ENCODE measurements around the gene LOC101059915.
"Not testable (repeated sequence)": the region's sequence is repeated elsewhere in the genome, so short reads cannot be mapped to it uniquely, and the experiment has no call there.

LOC101059915 gene

DNA sequence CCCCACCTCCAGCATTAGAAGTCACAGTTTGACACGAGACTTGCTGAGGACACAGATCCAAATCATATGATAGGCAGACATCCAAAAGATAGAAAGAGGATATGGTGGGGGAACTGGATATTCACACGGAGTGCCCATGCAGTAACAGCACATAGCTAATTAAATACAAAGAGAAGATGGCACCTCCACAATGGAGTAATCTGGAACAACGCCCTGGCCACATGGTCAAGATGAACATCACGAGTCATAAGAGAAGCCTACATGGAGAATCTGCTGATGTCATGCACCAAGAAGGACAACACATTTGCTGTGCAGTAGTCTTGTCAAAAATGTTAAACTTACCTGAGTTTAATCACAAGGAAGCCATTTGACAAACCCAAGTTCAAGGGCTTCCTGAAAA lies 10.1 kb upstream of the LOC101059915 start:
- Mint-ChIP-seq H3K4me1 (peaks cover under 1 to 5% (median 2%) of the 10 kb centered on the region in 3 donors), H3K27ac (peak overlapping the region in 1 of 6 donors; percentile 23), H3K36me3 (no peaks in the 10 kb centered on the region), H3K9me3 (no peaks in the 10 kb centered on the region), H3K4me3 (peak overlapping the region in 1 of 8 donors; percentile 5), H3K27me3 (peaks cover 0 to 14% (median 1%) of the 10 kb centered on the region in 3 donors)
- DNase-seq (no peak), ATAC-seq (ENCODE audit: low read depth in 2 of 2) (no peak)

DNA sequence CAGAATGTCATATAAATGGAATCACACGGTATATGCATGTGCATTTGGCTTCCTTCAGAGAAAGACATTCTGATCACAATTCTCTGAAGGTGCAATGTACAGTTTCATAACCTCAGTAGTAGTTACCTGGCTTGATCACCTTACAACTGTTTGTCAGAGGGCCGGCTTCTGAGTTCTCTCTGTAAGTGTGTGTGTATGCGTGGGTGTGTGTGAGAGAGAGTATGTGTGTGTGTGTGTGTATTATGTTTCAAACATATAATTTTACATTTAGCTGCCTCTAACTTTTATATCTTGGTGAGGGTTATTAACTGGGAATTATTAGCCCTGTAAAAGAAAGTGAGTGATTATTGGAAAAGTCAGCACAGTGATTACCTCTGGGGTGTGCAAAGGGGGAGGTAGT lies 8.0 kb upstream of the LOC101059915 start:
- Mint-ChIP-seq H3K4me3 (no peak overlapping the region), H3K27ac (no peak overlapping the region)

DNA sequence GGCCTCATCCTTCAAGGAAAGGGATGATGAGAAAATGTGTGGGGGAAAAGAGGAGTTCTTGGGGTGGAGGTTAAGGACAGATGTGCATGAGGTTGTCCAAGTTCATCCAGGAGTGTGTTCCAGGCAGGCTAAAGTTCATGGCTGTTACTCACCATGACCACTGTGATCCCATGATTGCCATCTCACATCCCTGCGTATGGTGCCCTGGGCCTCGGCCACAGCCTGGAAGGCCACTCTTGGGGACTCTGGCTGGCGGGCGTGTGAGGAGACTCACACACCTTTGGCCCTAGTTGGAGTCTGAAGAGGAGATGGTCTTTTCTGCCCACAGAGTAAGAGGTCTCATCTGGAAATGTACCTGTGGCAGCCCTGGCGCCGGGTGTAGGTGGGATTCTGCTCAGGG lies 7.4 kb upstream of the LOC101059915 start:
- Mint-ChIP-seq H3K4me3 (no peak overlapping the region), H3K27me3 (peaks cover 0 to 19% (median 7%) of the 10 kb centered on the region in 3 donors), H3K9me3 (no peaks in the 10 kb centered on the region), H3K4me1 (peaks cover 0 to 15% (median 8%) of the 10 kb centered on the region in 3 donors), H3K36me3 (no peaks in the 10 kb centered on the region), H3K27ac (no peak overlapping the region)
- DNase-seq, result no peak
- no peak for ATAC-seq (ENCODE audit: low read depth in 2 of 2)

More for the DNA sequence above, 8.0 kb upstream of the LOC101059915 start:
- Mint-ChIP-seq H3K4me1 (peaks cover 0 to 15% (median 8%) of the 10 kb centered on the region in 3 donors), H3K27me3 (peaks cover 0 to 19% (median 7%) of the 10 kb centered on the region in 3 donors), H3K36me3 (no peaks in the 10 kb centered on the region), H3K9me3 (no peaks in the 10 kb centered on the region)
- ATAC-seq (ENCODE audit: low read depth in 2 of 2) (no peak), DNase-seq (no peak)

DNA sequence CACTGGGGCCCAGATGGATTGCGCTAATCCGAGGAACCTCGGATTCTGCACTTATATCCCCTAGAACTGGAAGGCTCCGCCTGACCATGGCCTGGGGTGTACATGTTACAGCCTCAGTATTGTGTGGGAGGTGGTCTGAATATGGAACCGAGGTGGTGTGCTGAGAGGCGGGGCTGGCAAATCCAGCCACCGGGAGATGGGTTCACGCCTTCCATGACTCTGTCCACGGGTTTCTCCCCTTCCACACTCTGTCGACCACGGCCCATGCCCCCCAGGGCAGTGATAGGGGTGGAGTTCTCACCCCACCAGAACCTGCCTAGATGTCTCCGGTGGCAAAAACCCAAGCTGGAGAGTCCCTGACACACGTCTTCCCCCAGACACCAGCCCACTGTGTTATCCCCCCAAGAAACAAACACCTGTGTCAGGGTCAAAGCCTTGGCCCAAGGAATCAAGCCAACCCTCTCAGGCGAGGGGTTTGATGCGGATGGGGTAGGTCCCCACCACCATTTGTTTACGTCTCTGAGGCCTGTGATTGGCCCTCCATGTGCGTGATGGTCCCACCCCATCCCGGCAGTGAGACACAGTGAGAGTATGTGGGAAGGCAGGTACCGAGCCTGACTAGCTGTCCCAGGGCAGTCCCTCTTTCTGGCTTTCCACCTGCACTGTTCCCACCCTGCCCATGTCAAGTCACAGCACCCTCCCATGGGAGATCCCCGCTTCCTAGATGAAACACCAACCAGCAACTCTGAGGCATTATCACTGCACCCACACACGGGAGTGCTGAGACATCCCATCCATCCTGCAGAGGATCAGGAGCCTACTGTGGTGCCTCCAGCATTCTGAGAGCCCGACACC lies 6.6 kb upstream of the LOC101059915 start:
- no peak for ATAC-seq (ENCODE audit: low read depth in 2 of 2)

DNA sequence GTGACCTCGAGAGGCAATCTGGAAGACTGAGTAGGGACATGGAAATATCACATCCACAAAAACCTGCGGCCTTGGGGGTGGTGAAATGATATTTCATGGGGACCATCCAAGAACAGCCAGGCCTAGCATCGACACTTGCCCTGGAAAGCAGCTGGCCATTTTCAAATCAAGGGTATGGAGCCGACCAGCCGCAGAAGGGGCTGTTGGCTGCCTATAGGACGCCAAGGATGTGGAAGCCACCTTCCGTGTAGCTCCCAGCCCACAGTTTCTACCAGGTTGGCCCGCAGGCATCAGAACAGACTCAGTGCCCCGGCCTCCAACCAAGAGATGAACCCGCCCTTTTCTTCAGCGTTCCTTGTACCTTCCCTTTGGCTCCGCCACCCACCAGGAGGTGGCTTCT lies 5.4 kb upstream of the LOC101059915 start:
- no peak for DNase-seq
- ATAC-seq (ENCODE audit: low read depth in 2 of 2), result no peak
- no peaks in the 10 kb centered on the region for H3K9me3 Mint-ChIP-seq
- peak overlapping the region in 1 of 8 donors; percentile 1 for H3K4me3 Mint-ChIP-seq
- H3K27ac Mint-ChIP-seq, result no peak overlapping the region
- H3K36me3 Mint-ChIP-seq, result no peaks in the 10 kb centered on the region
- peaks cover 0 to 15% (median 8%) of the 10 kb centered on the region in 3 donors for H3K4me1 Mint-ChIP-seq
- H3K27me3 Mint-ChIP-seq, result peaks cover 0 to 12% (median 7%) of the 10 kb centered on the region in 3 donors

More for the DNA sequence above, 6.6 kb upstream of the LOC101059915 start:
- peaks cover 0 to 15% (median 8%) of the 10 kb centered on the region in 3 donors for H3K4me1 Mint-ChIP-seq
- H3K36me3 Mint-ChIP-seq, result no peaks in the 10 kb centered on the region
- DNase-seq, result no peak
- H3K4me3 Mint-ChIP-seq, result no peak overlapping the region
- no peaks in the 10 kb centered on the region for H3K9me3 Mint-ChIP-seq
- H3K27me3 Mint-ChIP-seq, result peaks cover 0 to 19% (median 7%) of the 10 kb centered on the region in 3 donors
- no peak overlapping the region for H3K27ac Mint-ChIP-seq

DNA sequence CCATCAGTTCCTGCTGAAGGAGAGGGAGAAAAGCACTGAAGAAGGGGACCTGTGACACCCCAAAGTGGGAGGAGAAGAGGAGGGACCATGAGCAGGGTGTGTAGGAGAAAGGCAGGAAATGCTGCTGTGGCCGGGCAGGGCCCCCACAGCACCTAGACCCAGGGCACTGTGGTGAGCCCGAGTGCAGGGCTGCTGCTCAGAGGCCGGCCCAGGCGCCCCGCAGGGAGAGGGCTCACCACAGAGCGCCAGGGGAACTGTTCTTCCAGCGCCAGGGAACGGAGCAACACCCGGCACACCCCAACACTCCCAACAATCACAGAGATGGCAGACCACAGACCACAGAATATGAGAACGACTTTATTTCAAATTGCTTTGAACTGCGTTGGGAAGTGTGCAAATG lies 4.7 kb upstream of the LOC101059915 start:
- not testable (repeated sequence) for H3K36me3 Mint-ChIP-seq; ATAC-seq (ENCODE audit: low read depth in 2 of 2); DNase-seq; H3K27me3 Mint-ChIP-seq; H3K9me3 Mint-ChIP-seq
- Mint-ChIP-seq H3K27ac (peak overlapping the region in 1 of 6 donors; percentile 74), H3K4me3 (peak overlapping the region in 1 of 8 donors; percentile 22), H3K4me1 (peaks cover 0 to 15% (median 8%) of the 10 kb centered on the region in 3 donors)

DNA sequence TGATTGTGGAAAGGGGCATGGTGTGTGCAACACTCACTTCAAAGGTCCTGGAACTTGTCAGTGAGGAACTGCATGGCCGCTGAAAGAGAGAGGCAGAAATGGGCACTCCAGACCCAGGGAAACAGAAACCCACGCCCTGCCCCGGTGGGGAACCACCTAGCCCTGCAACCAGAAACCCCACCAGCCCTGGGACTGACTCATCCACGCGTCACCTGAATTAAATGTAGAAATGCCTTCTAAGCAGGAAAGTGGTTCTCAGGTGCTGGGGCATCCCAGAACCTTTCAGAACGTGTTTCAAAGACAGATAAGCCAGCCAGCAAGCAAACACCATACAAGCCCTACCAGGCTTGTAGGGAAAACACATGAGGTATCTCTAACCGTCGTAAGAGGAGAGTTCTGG lies 4.1 kb upstream of the LOC101059915 start:
- peak overlapping the region in 1 of 6 donors; percentile 34 for H3K27ac Mint-ChIP-seq
- peaks cover 0 to 15% (median 8%) of the 10 kb centered on the region in 3 donors for H3K4me1 Mint-ChIP-seq
- not testable (repeated sequence) for ATAC-seq (ENCODE audit: low read depth in 2 of 2); H3K9me3 Mint-ChIP-seq; H3K4me3 Mint-ChIP-seq; DNase-seq; H3K27me3 Mint-ChIP-seq; H3K36me3 Mint-ChIP-seq

DNA sequence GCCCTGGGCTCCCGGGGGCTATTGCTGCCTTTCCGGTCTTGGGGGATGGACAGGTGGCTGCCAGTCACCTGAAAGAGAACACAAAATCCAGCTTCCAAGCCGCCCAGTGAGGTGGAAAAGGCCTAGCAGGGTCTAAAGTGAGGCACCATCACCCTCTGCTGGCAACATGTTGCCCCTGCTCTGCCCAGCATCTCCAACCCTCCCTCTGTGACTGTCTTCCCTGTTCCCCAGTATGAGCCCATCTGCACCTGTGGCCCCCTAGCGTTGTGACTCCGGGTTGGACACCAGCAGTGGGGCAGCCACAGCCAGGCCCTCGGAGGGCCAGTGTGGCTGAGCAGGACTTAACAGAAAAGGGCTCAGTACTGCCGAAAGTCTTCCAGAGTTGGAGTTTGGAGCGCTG lies 3.1 kb upstream of the LOC101059915 start:
- not testable (repeated sequence) for H3K27ac Mint-ChIP-seq
- peak in 1 of 2 donors; percentile 50 for ATAC-seq (ENCODE audit: low read depth in 2 of 2)

DNA sequence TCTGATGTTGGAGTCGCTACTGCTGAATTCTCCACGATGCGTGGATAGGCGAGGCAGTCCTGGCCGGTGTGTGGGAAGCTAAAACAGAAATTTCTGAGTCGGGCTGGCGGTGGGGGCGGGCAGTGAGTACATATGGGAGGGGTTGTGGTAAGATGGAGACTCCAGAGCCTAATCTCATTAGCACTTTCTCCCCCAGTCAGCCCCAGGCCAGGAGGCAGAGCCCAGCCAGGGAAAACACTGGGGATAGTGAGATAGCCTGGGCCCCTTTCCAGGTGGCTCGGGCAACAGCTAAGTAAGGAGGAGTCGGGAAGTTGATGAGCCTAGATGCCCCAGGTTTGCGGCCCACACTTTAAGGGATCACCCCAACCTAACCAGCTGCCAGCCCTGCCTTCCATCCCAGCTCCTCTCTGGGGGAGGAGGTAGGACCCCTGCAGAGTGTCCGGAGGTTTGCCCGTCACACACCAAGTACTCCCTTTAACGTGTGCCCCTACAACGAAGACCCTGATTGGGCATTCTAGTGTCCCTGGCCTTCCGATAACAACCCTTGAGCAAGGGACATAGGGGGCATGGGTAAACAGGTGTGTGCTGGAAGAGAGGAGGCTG lies 2.4 kb upstream of the LOC101059915 start:
- ATAC-seq (ENCODE audit: low read depth in 2 of 2), result no peak
- Mint-ChIP-seq H3K36me3 (no peaks in the 10 kb centered on the region), H3K27ac (no peak overlapping the region), H3K9me3 (no peaks in the 10 kb centered on the region), H3K4me1 (peaks cover 0 to 15% (median 8%) of the 10 kb centered on the region in 3 donors), H3K4me3 (no peak overlapping the region), H3K27me3 (peaks cover 0 to 11% (median 8%) of the 10 kb centered on the region in 3 donors)
- no peak for DNase-seq

More for the DNA sequence above, 3.1 kb upstream of the LOC101059915 start:
- not testable (repeated sequence) for DNase-seq, H3K4me3 Mint-ChIP-seq, H3K27me3 Mint-ChIP-seq, H3K9me3 Mint-ChIP-seq, H3K36me3 Mint-ChIP-seq
- peaks cover 0 to 15% (median 8%) of the 10 kb centered on the region in 3 donors for H3K4me1 Mint-ChIP-seq

DNA sequence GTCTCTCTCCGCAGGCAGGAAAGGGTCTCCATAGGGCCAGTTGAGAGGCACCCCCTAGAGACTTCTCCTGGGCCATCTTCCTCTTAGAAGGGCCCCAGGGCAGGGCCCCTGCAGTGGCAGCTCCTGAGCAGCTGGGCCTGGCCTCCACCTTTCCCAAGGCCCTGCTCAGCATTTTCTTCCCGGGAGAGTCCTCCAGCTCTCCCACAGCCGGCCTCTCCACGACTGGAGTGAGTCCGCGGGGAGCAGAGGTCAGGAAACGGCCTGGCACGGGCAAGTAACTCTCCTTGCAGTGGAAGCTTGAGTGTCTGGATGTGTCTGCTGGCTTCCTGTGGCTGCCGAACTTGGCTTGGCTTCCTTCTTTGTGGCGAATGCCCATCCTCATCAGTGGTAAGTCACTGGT lies 1.6 kb upstream of the LOC101059915 start:
- DNase-seq (no peak), ATAC-seq (ENCODE audit: low read depth in 2 of 2) (no peak)
- Mint-ChIP-seq H3K27me3 (peaks cover 4 to 16% (median 8%) of the 10 kb centered on the region in 3 donors), H3K36me3 (no peaks in the 10 kb centered on the region), H3K4me3 (no peak overlapping the region), H3K9me3 (no peaks in the 10 kb centered on the region), H3K4me1 (peaks cover 0 to 15% (median 8%) of the 10 kb centered on the region in 3 donors), H3K27ac (no peak overlapping the region)

DNA sequence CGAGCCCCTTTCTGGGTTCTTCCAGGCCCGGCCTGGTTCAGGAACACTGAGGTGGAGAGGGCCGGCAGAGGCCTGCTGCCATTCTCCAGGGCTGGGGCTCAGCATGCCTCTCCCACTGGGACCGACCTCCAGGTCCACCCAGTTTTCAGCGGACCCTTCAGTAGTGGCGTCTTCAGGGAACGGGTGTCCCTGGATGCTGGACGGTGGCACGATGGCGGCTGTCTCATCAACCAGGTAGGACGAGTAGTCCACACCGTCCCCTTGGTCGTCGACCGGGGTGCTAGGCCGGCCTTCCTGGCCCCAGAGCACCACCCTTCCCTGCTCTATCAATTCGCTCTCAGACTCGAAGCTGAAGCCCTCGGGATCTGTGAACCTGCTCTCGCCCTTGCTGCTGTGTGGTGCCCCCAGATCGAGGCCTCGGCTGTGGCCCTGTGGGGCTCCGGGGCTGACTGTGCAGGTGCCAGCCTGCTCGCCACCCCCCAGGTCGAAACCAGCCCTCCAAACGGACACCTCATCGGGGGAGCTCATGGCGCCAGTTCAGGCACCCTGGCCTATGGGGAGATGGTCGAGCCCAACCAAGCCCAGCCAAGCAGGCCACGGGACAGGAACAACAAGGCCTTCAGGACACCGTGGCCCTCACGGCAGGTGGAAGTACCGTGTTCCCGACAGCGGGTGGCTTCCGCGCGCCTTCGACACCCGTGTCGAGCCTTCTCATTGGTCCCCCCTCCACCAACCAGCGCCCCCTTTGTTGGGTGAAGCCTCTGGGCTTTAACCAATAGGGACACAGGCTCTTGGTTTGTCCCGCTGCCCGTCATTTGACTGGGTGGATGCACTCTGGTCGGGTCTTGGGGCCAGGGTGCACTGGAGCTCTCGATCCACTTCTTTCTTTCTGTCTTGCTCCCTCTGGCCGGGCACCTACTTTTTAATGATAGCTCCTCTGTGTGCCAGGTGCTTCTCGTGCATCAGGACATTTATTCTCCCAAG lies 814 bp upstream of the LOC101059915 start:
- Mint-ChIP-seq H3K4me3 (no peak overlapping the region), H3K27me3 (peaks cover 7 to 19% (median 11%) of the 10 kb centered on the region in 3 donors), H3K36me3 (no peaks in the 10 kb centered on the region), H3K9me3 (no peaks in the 10 kb centered on the region), H3K4me1 (peaks cover 0 to 15% (median 12%) of the 10 kb centered on the region in 3 donors), H3K27ac (no peak overlapping the region)
- ATAC-seq (ENCODE audit: low read depth in 2 of 2), result no peak
- DNase-seq, result no peak

DNA sequence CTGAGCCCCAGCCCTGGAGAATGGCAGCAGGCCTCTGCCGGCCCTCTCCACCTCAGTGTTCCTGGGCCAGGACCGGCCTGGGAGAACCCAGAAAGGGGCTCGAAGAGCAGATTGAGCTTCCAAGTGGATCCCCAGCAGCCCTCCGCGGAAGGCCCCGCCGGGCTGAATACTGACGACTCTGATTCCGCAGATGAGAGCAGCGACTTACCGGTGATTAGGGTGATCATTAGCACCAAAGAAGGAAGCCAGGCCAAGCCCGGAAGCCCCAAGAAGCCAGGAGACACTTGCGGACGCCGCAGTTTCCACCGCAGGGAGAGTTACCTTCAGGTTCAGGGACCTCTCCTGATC lies 876 bp downstream of the LOC101059915 start:
- Mint-ChIP-seq H3K4me3 (no peak overlapping the region), H3K4me1 (peaks cover 0 to 8% (median 7%) of the 10 kb centered on the region in 3 donors), H3K27ac (no peak overlapping the region), H3K36me3 (no peaks in the 10 kb centered on the region), H3K27me3 (peaks cover 10 to 19% (median 12%) of the 10 kb centered on the region in 3 donors), H3K9me3 (peaks cover 0 to 2% (median 0%) of the 10 kb centered on the region in 7 donors)
- DNase-seq (no peak), ATAC-seq (ENCODE audit: low read depth in 2 of 2) (no peak)

DNA sequence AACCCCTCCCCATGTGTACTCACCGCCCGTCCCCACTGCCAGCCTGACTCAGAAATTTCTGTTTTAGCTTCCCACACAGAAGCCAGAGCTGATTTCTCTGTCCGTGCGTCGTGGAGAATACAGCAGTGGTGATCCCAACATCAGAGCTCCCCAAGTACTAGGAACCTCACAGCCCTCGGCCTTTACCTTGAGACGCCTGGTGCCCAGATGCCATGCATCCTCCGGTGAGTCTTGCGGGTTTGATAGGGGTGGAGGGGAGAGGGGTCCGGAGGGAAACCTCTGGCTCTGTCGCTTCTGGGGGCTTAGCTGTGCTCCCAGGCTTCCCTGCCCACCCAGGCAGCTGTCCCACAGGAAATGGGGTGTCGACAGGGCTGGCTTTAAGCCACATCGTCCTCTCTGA lies 2.1 kb downstream of the LOC101059915 start:
- no peak overlapping the region for H3K4me3 Mint-ChIP-seq
- DNase-seq, result no peak
- peaks cover 0 to 2% (median 0%) of the 10 kb centered on the region in 7 donors for H3K9me3 Mint-ChIP-seq
- no peak for ATAC-seq (ENCODE audit: low read depth in 2 of 2)
- no peaks in the 10 kb centered on the region for H3K36me3 Mint-ChIP-seq
- peaks cover 0 to 8% (median 0%) of the 10 kb centered on the region in 3 donors for H3K4me1 Mint-ChIP-seq
- H3K27ac Mint-ChIP-seq, result no peak overlapping the region
- H3K27me3 Mint-ChIP-seq, result peaks cover 10 to 19% (median 18%) of the 10 kb centered on the region in 3 donors
